Fibroblast of pulmonary artery (primary cell): ENCODE data around the gene KIAA0586.

Source experiments
- DNase-seq: peaks from one replicate; pipeline ENCODE4 v3.0.0-alpha.2; 2010; ENCODE audit warnings: low read depth
- H3K4me3 ChIP-seq: replicated peaks from 2 replicates; pipeline ENCODE4 v1.5.1; 2011; ENCODE audit warnings: low read depth, mild to moderate bottlenecking, control low read depth, low read length, moderate library complexity
- TF ChIP-seq, protein P1 (sequence below): IDR thresholded peaks from 2 replicates; pipeline ENCODE4 v1.5.1; 2011; ENCODE audit warnings: mild to moderate bottlenecking, control low read depth, low read length, inconsistent platforms; ENCODE audit errors: missing control alignments

KIAA0586 gene

DNA sequence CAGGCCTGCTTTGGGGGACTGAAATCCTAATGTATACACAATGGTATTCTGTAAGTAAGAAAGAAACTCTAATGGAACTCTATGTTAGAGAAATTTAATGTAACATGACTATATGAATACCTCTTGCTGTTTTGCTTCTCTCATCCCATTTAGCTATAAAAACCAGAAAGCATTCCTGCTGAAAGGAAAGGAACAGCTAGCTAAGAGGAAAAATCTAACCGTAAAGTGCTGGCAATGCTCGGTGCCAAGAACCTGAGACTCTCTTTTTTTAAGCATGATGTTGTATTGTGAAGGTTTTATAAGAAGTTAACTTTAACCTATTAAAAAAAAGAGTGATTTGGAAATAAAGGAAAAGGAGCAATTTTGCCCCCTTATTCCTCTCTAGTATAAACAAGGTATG lies 134.6 kb downstream of the KIAA0586 start:
- no peak overlapping the region for H3K4me3 ChIP-seq

DNA sequence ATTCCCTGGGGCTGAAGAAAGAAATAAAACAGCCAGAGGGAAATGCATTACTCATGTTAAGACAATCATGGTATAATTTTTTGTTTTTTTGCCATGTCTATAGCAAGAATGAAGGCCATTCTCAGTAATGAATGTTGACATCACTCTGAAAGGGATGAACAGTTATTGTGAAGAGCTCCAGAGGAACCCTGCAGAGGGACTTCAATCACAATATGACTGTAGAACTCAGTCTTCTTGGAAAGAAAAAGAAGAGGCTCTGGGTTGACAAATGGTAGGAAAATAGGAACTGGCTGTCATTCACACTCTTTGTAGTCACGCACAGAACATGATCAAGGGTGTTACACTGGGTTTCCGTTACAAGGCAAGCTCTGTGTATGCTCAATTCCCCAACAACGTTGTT lies 136.5 kb downstream of the KIAA0586 start:
- TF ChIP-seq, protein P1, sequence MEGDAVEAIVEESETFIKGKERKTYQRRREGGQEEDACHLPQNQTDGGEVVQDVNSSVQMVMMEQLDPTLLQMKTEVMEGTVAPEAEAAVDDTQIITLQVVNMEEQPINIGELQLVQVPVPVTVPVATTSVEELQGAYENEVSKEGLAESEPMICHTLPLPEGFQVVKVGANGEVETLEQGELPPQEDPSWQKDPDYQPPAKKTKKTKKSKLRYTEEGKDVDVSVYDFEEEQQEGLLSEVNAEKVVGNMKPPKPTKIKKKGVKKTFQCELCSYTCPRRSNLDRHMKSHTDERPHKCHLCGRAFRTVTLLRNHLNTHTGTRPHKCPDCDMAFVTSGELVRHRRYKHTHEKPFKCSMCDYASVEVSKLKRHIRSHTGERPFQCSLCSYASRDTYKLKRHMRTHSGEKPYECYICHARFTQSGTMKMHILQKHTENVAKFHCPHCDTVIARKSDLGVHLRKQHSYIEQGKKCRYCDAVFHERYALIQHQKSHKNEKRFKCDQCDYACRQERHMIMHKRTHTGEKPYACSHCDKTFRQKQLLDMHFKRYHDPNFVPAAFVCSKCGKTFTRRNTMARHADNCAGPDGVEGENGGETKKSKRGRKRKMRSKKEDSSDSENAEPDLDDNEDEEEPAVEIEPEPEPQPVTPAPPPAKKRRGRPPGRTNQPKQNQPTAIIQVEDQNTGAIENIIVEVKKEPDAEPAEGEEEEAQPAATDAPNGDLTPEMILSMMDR = no peak
- no peak overlapping the region for H3K4me3 ChIP-seq
- DNase-seq = no peak

More for the DNA sequence above, 134.6 kb downstream of the KIAA0586 start:
- TF ChIP-seq, protein P1 = no peak
- no peak for DNase-seq

DNA sequence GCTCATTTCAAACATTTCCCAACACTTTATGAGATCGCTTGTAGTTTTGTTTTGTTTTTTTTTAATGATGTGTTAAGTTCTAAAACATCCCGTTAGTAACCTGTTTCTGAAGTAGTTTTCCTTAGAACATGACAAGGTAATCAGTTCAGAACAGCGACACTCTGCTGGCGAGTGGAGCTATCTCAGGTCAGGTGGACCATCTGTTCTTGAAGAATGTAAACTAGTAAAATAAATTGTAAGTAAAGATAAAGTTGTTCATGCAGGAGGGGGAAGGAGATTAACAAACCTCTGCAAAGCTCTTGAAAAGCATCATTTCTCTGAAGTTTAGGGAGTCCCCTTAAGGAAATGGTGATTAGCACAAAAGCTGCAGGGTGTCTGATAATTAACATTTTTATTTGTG lies 138.3 kb downstream of the KIAA0586 start:
- TF ChIP-seq, protein P1 = no peak
- no peak overlapping the region for H3K4me3 ChIP-seq
- DNase-seq = no peak

- DNase-seq = no peak
- TF ChIP-seq, protein P1 = no peak
- H3K4me3 ChIP-seq = no peak overlapping the region
Observed at GRCh38 chr14:58566979-58567378, 139.5 kb downstream of the KIAA0586 start.

DNA sequence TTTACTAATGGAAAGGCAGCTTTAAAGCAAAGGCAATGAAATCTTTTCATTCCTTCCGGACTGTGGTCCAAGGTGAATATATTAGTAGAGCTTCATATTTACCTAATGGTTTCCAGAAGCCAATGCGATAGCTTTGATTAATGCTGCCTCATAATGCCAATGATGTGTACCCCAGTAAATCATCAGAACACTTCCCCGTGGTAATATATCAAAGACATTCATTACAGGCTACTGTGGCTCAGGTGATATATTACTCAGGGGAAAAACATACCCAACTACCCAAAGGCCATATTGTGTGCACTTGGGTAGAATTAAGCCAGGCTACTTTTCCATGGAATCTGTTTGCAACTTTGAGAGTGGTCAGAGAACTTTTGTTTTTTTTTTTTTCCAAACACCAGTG lies 140.8 kb downstream of the KIAA0586 start:
- DNase-seq = no peak
- H3K4me3 ChIP-seq = no peak overlapping the region
- TF ChIP-seq, protein P1 = no peak

GRCh38 chr14:58571256-58571655 lies 143.7 kb downstream of the KIAA0586 start:
- DNase-seq = no peak
- no peak overlapping the region for H3K4me3 ChIP-seq
- TF ChIP-seq, protein P1 = no peak

DNA sequence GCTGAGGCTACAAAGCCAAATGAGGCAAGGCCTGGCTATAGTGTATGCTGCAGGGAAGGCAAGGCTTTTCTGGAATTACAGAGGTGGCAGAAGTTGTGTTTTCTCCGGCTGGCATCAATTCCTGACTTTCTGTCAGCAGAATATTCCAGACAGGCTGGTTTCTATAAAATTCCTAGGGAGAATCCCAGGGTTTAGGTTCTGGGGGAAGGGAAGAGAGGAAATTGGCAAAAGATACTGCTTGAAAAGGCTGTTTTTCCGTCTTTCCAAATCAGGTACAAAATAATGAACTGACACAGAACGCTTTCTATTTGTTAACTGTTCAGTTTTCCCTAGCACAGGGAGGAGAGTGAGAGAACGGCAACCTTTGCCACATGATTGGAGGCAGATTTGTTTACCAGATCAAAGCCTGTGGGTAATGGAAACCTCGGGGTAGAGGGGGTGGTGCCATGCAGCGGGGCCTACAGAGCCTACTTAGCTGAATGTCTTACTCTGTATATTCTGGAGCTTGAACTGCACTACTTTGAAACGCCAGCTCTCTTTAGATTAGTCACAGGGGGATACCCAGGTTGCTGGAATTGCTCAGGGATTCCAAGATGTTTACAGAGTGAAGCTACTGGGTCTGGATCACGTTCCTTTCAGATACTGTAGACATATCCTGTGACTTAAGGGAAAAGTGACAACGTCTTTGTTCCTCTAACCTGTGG lies 144.4 kb downstream of the KIAA0586 start:
- peak; percentile 40 for DNase-seq
- TF ChIP-seq, protein P1 = no peak

More for the DNA sequence above, 144.4 kb downstream of the KIAA0586 start:
- H3K4me3 ChIP-seq = no peak overlapping the region
